Neutrophil (primary cell): Measurements from ENCODE around the gene THSD4.

Experiments
- H3K27ac ChIP-seq: fragments of 200-600 bp; sonication (generic); 2 replicates; pipeline ENCODE4 v1.5.1; 2016; ENCODE audit warnings: mild to moderate bottlenecking, moderate library complexity
- H3K27me3 ChIP-seq: fragments of 200-600 bp; sonication (generic); 2 replicates; pipeline ENCODE4 v1.6.0; 2016; ENCODE audit warnings: mild to moderate bottlenecking
- H3K36me3 ChIP-seq: fragments of 200-600 bp; sonication (generic); 2 replicates; pipeline ENCODE4 v1.5.1; 2017
- H3K4me1 ChIP-seq, 2 experiments: fragments of 200-600 bp in 1 of 2; sonication (generic) in 1 of 2; 1 replicate in 1 of 2; 2 replicates in 1 of 2; pipeline versions ENCODE4 v1.5.1 to v1.6.1; 2013 to 2016; ENCODE audit warnings: low read depth in 1 of 2, low read length in 1 of 2, mild to moderate bottlenecking in 1 of 2, moderate library complexity in 1 of 2; ENCODE audit not compliant: control insufficient read depth in 1 of 2, insufficient read depth in 1 of 2
- H3K4me3 ChIP-seq, 2 experiments: fragments of 200-600 bp in 1 of 2; sonication (generic) in 1 of 2; 1 replicate in 1 of 2; 2 replicates in 1 of 2; pipeline ENCODE4 v1.5.1; 2013 to 2016; ENCODE audit warnings: low read depth in 1 of 2, low read length in 1 of 2, mild to moderate bottlenecking in 1 of 2, moderate library complexity in 1 of 2
- H3K9me3 ChIP-seq: fragments of 200-600 bp; sonication (generic); 2 replicates; pipeline ENCODE4 v1.5.1; 2016
- TF ChIP-seq, protein P1 (sequence below): fragments of 200-600 bp; sonication (generic); IDR thresholded peaks from 2 replicates; pipeline ENCODE4 v1.5.1; 2016; ENCODE audit warnings: antibody characterized with exemption

THSD4 gene

DNA sequence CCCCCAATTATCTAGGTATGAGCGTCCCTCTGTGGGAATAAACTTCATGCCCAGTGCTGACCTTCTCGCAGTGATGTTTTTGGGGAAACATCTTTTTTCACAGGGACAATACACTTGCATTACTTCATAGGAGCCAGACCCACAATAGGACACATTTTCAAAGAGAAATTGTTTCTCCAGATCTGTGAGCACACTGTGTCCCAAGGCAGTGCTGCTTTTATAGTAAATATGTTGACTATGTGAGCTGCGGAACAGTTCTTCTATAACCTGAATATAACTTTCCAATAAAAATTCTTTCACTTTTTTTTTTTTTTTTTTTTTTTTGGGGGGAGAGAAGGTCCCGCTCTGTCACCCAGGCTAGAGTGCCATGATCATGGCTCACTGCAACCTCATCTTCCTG lies 17.4 kb upstream of the THSD4 start:
- no peaks in the 10 kb centered on the region for H3K4me1 ChIP-seq
- H3K9me3 ChIP-seq: no peaks in the 10 kb centered on the region
- TF ChIP-seq, protein P1, sequence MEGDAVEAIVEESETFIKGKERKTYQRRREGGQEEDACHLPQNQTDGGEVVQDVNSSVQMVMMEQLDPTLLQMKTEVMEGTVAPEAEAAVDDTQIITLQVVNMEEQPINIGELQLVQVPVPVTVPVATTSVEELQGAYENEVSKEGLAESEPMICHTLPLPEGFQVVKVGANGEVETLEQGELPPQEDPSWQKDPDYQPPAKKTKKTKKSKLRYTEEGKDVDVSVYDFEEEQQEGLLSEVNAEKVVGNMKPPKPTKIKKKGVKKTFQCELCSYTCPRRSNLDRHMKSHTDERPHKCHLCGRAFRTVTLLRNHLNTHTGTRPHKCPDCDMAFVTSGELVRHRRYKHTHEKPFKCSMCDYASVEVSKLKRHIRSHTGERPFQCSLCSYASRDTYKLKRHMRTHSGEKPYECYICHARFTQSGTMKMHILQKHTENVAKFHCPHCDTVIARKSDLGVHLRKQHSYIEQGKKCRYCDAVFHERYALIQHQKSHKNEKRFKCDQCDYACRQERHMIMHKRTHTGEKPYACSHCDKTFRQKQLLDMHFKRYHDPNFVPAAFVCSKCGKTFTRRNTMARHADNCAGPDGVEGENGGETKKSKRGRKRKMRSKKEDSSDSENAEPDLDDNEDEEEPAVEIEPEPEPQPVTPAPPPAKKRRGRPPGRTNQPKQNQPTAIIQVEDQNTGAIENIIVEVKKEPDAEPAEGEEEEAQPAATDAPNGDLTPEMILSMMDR: no peak
- H3K27ac ChIP-seq: no peak overlapping the region
- H3K36me3 ChIP-seq: no peaks in the 10 kb centered on the region
- H3K27me3 ChIP-seq: no peaks in the 10 kb centered on the region
- no peak overlapping the region for H3K4me3 ChIP-seq

DNA sequence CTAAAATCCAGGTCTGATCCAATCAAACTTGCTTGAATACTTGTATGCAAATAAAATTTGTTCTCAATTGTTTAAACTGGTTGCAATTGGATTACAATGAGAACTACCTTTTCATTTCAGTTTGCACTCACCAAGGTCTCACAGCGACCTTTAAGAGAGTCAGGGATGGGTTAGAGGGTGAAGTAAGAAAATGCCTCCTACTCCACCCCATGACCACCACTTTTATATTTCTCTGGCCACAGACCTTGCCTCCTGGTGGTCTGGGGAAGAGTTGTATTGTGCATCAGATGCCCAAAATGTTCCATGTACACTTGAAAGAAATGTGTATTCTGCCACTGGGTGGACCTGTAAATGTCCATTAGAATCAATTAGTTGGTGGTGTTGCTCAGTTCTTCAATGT lies 16.4 kb upstream of the THSD4 start:
- TF ChIP-seq, protein P1: no peak
- Histone ChIP-seq H3K4me3 (no peak overlapping the region), H3K9me3 (no peaks in the 10 kb centered on the region), H3K36me3 (no peaks in the 10 kb centered on the region), H3K27ac (no peak overlapping the region), H3K4me1 (no peaks in the 10 kb centered on the region), H3K27me3 (peaks cover 6% of the 10 kb centered on the region)

DNA sequence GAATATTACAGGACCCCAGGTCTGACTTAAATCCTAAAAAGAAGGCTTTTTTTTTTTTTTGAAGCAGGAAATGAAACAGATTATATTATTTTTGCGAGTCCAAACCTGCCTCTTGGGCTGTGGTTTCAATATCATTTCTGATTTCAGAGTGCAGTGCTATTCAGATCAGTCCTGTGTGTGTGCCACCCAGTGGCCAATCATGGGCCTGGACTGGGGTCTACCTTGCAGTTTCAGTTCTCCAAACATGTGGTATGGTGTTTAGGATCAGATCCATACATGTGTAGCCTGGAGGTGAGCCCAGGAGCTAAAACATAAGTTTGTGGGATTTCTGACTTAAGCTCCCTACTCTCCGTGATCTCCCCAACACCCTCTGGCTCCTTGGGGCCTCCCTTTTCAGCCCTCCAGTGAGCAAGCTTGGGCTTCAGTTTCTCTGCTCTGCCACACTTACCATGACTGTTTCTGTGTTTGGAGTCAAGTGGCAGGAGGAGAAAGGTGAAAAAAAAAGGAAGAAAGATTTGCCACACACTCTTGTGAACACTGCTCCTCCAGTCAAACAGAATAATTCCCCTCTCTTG lies 12.1 kb upstream of the THSD4 start:
- H3K4me1 ChIP-seq: no peaks in the 10 kb centered on the region
- TF ChIP-seq, protein P1: no peak
- peaks cover 13% of the 10 kb centered on the region for H3K27me3 ChIP-seq
- no peaks in the 10 kb centered on the region for H3K9me3 ChIP-seq
- H3K4me3 ChIP-seq: no peak overlapping the region
- H3K36me3 ChIP-seq: no peaks in the 10 kb centered on the region
- H3K27ac ChIP-seq: no peak overlapping the region

DNA sequence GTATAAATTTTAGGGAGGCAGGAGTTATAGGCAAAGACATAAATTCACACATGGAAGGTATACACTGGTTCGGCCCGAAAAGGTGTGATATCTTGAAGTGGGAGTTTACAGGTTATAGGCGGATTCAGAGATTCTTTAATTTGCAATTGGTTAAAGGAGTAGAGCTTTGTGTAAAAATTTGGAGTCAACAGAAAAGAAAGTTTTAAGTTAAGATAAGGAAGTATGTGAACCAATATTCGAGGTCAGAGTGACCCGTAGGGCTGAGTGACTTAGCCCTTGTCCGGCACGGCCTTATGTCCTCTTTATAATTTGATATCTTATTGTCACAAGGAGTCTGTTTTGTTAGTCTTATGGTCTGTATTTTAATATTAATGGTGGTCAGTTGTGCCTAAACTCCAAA lies 10.6 kb upstream of the THSD4 start:
- H3K36me3 ChIP-seq: no peaks in the 10 kb centered on the region
- TF ChIP-seq, protein P1: no peak
- H3K4me3 ChIP-seq: no peak overlapping the region
- H3K27ac ChIP-seq: no peak overlapping the region
- H3K27me3 ChIP-seq: peaks cover 17% of the 10 kb centered on the region
- no peaks in the 10 kb centered on the region for H3K9me3 ChIP-seq
- H3K4me1 ChIP-seq: no peaks in the 10 kb centered on the region

DNA sequence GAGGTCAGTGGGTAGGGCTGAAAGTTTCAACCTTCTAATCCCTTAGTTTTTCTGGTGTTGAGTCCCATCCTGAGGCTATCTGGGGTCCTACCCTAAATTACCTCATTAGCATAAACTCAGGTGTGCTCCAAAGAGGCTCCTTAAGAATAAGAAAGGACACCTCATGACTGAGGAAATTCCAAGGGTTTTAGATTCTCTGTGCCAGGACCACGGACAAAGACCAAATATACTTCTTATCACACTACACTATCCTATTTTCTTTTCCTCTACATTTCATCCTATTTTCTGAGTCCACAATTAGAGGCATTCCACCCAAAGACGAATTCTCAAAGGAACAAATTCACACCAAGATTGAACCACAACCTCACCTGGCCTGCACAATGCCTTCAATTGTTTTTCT lies 9.8 kb upstream of the THSD4 start:
- TF ChIP-seq, protein P1: no peak
- Histone ChIP-seq H3K9me3 (no peaks in the 10 kb centered on the region), H3K36me3 (no peaks in the 10 kb centered on the region), H3K4me1 (no peaks in the 10 kb centered on the region), H3K27me3 (peaks cover 20% of the 10 kb centered on the region), H3K4me3 (no peak overlapping the region), H3K27ac (no peak overlapping the region)
